ENCODE measurements around the gene ADCK1. TPM values are rescaled to one million over a fixed set of nuclear protein-coding genes. Genes with fewer than 3 reads are reported as not detected.

The ADCK1 gene
- total RNA-seq, 4 donors from 2014 or later, result 4.2 to 10.7 (median 6.2) TPM

GRCh38 chr14:77838831-77839511 is 39.1 kb downstream of the ADCK1 start:
- DNase-seq (ENCODE audit: low spot score) (no peak), ATAC-seq (ENCODE audit: low FRiP score) (no peak)
- TF ChIP-seq CTCF (IDR thresholded peaks at IDR 0.05), result no peak

GRCh38 chr14:77843195-77843594 is 43.3 kb downstream of the ADCK1 start:
- no peak for DNase-seq (ENCODE audit: low spot score)
- no peak for TF ChIP-seq CTCF (IDR thresholded peaks at IDR 0.05)
- ATAC-seq (ENCODE audit: low FRiP score), result no peak

- TF ChIP-seq CTCF (IDR thresholded peaks at IDR 0.05), result no peak
- no peak for ATAC-seq (ENCODE audit: low FRiP score)
- no peak for DNase-seq (ENCODE audit: low spot score)
These were observed 43.7 kb downstream of the ADCK1 start for GRCh38 chr14:77843651-77844050.

- no peak for ATAC-seq (ENCODE audit: low FRiP score)
- TF ChIP-seq CTCF (IDR thresholded peaks at IDR 0.05), result no peak
- DNase-seq (ENCODE audit: low spot score), result no peak
These were observed 44.9 kb downstream of the ADCK1 start for GRCh38 chr14:77844802-77845201.

GRCh38 chr14:77848031-77848430 is 48.1 kb downstream of the ADCK1 start:
- no peak for ATAC-seq (ENCODE audit: low FRiP score)
- TF ChIP-seq CTCF (IDR thresholded peaks at IDR 0.05), result no peak
- DNase-seq (ENCODE audit: low spot score), result no peak

- no peak for TF ChIP-seq CTCF (IDR thresholded peaks at IDR 0.05)
- ATAC-seq (ENCODE audit: low FRiP score) (no peak), DNase-seq (ENCODE audit: low spot score) (no peak)
These were observed 49.8 kb downstream of the ADCK1 start for GRCh38 chr14:77849711-77850110.

- no peak for TF ChIP-seq CTCF (IDR thresholded peaks at IDR 0.05)
- ATAC-seq (ENCODE audit: low FRiP score) (no peak), DNase-seq (ENCODE audit: low spot score) (no peak)
These were observed 54.0 kb downstream of the ADCK1 start for GRCh38 chr14:77853919-77854318.

Data from omental fat pad (tissue), 4 donors.